Right lobe of liver (tissue), 4 donors: ENCODE data around the gene LIMCH1.

Experiments used
- POLR2A ChIP-seq: fragments of 450-650 bp; IDR thresholded peaks from one replicate; pipeline ENCODE4 v1.6.1; 2017; ENCODE audit warnings: antibody characterized with exemption, mild to moderate bottlenecking
- TF ChIP-seq, protein P1 (sequence below), 4 donors: fragments of 200-600 bp in 3 of 4; fragments of 450-650 bp in 1 of 4; IDR thresholded peaks; one replicate each; pipeline versions ENCODE4 v1.5.1 to v1.8.0; 2016 to 2022; ENCODE audit warnings: antibody characterized with exemption in 4 of 4, mild to moderate bottlenecking in 2 of 4
- donor health status: DM: no; HTN: no; CAD: no.
- donor health status: DM: no; HTN: no; CAD: no.
- donor health status: DM: no; HTN: yes; CAD: no.

GRCh38 chr4:41537292-41537890 lies 566 bp upstream of the LIMCH1 start:
- no peak for TF ChIP-seq POLR2A
- TF ChIP-seq, protein P1, sequence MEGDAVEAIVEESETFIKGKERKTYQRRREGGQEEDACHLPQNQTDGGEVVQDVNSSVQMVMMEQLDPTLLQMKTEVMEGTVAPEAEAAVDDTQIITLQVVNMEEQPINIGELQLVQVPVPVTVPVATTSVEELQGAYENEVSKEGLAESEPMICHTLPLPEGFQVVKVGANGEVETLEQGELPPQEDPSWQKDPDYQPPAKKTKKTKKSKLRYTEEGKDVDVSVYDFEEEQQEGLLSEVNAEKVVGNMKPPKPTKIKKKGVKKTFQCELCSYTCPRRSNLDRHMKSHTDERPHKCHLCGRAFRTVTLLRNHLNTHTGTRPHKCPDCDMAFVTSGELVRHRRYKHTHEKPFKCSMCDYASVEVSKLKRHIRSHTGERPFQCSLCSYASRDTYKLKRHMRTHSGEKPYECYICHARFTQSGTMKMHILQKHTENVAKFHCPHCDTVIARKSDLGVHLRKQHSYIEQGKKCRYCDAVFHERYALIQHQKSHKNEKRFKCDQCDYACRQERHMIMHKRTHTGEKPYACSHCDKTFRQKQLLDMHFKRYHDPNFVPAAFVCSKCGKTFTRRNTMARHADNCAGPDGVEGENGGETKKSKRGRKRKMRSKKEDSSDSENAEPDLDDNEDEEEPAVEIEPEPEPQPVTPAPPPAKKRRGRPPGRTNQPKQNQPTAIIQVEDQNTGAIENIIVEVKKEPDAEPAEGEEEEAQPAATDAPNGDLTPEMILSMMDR (IDR thresholded peaks at IDR 0.05), result no peak
